GM10847 (cell line): Measurements from ENCODE around the gene CAMTA1.

Experiments used
- POLR2A ChIP-seq: IDR thresholded peaks from 2 replicates; pipeline ENCODE4 v1.6.1; 2011; ENCODE audit not compliant: insufficient read length; ENCODE audit errors: extremely low read depth

CAMTA1 gene

DNA sequence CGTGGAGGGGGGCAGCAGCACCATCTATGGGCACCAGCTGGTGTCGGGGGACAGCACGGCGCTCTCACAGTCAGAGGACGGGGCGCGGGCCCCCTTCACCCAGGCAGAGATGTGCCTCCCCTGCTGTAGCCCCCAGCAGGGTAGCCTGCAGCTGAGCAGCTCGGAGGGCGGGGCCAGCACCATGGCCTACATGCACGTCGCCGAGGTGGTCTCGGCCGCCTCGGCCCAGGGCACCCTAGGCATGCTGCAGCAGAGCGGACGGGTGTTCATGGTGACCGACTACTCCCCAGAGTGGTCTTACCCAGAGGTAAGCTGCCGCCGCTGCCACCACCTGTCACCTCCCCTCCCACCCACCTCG is 879.6 kb downstream of the CAMTA1 start:
- no peak for TF ChIP-seq POLR2A

DNA sequence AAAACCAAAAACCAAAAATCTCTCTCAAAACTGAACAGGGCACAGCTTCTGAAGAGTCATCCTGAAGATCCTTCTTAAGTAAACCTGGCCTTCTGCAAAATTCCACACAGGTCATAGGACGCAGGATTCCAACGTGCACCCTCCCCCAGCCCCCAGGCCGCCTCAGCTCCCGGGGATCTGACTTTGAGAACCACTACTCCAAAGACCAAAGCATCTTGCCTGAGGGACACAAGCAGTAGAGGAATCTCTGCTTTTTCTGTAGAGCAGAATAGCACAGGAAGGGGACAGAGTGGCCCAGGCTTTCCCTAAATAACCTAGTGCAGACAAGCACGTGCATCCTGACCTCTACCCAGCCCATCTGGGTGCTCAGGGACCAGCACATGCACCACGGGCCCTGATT is 881.0 kb downstream of the CAMTA1 start:
- no peak for TF ChIP-seq POLR2A

DNA sequence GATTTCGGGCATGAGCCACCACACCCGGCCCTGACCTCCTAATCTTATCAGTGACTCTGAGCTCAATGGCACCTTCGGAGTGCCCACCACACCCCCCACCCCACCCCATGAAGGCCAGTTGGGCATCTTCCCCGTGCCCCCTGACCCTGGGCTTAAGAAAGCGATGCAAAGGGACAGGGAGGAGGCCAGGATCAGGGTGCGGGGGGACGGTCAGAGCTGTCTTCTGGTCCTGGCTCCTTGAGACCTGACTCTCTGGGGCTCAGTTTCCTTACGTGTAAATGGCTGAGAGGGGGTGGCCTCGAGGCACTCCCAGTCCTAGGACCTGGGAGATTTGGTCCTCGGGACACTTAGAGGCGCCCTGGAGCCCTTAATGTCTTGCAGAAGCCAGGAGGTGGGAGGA is 881.9 kb downstream of the CAMTA1 start:
- TF ChIP-seq POLR2A: no peak

DNA sequence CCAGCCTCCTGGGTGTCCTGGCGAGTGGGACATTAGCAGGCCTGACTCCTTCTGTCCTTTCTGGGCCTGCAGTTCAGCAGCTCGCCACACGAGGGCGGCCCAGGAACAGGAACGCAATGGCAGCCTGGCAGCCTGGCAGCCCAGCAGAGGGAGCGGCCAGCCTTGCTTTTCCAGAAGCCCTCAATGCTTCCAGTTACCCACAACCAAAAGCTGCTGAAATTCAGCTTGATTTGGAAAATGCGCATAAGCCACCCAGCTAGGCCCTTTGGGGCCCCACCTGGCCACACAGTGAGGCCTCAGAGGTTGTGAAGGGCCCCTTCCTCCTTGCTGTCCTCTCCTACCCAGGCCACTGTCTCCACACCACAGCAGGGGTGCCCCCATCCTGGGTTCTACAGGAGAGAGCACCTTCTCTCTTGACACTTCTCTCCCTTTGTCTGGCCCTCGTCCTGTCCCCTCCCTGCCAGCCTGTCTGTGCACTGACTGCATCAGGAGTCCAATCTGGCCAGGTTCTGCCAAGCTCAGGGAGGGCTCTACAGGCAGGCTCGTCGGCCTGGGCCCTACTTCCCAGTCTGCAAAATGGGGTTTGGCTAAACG is 882.5 kb downstream of the CAMTA1 start:
- no peak for TF ChIP-seq POLR2A

DNA sequence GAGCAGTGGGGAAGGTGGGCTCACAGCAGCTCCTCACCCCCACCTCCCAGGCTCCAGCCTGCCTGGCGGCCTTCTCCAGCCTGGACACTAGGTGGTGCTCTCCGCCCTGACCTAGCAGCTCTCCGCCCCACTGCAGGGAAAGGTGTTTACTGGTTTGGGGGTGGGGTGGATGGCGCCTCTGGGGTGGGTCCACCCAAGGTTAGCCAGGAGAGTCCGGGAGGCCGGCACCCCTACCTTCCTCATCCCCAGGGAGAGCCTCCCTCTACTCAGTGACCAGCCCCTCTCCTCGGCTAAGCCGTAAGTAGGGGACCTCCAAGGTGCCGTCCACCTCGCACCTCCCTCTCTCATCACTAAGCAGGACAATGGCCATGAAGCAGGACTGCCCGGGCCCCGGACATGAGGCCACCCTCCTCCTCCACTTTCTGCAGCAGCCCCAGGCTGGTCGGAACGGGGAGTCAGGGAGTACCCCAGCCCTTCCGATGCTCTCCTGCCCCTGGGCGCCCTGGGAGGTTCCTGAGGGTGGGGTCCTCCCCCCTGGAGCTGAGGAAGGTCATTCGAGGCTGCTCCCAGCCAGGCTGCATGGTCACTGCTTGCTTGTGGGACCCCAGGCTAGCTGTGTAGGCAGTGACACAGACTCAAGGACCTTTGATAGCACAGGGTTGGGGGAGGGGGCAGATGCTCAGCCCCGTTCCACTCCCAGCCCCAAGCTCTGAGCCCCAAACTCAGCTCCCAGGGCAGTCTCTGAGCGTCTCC is 884.5 kb downstream of the CAMTA1 start:
- no peak for TF ChIP-seq POLR2A

DNA sequence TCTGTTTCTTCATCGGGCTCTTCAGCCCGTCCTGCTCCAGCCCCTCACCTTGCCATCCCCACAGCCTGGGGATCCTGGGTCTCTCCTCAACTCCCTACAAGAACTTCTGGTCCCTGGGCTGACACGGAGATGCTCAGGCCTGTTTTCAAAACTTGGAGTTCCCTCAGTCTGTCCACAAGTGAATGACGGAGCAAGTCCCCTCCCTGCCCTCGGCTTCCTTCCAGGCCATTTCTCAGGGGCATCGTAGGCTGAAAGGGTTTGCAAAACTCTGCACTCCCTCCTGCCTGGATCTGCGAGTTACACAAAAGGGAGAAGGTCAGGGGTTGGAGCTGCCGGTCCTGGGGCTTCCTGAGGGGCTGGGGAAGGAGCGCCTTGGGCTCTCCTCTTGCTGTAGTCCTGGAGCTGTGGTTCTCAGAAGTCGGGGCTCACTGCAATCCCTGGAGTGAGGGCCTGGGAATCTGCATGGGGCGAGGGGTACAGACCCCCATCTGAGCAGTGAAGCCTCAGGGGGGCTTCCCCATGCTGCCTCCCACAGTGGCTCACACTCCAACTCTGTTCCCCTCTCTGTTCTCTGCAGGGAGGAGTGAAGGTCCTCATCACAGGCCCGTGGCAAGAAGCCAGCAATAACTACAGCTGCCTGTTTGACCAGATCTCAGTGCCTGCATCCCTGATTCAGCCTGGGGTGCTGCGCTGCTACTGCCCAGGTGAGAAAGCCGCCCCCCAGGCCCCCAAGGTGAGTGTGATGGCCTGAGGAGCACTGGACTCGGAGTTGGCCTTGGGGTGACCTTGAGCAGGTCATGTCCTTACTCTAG is 885.3 kb downstream of the CAMTA1 start:
- no peak for TF ChIP-seq POLR2A

DNA sequence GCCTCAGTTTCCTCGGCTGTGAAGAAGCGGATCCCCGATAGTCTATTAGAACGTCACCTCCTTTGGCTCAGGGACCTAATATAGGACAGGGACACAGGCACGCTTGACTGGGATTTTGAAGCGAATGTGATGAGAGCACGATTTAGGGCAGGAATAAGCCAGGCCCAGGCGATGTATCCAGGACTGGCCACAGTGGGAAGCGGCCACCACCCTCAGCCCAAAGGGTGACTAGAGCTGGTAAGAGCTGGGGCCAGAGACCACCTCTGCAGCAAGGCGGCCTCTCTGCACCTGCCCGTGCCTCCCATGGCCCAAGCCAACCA is 885.9 kb downstream of the CAMTA1 start:
- no peak for TF ChIP-seq POLR2A

DNA sequence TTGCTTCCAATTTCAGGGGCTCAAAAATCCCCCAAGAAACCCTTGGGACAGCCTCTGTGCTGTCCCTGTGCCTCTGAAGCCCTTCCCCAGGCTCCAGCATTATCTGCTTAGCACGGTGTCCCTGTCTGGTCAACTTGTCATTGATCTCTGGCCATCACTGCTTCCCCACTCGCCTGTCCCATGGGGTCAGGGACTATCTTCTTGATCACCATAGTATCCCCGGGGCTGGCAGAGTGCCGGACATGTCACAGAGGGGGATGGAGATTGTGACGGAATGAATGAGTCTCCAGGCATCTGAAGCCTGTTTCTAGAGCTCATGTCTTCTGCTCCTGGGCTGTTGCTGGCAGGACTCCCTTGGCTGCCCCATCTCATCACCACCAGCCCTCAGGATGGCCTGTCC is 886.4 kb downstream of the CAMTA1 start:
- TF ChIP-seq POLR2A: no peak

DNA sequence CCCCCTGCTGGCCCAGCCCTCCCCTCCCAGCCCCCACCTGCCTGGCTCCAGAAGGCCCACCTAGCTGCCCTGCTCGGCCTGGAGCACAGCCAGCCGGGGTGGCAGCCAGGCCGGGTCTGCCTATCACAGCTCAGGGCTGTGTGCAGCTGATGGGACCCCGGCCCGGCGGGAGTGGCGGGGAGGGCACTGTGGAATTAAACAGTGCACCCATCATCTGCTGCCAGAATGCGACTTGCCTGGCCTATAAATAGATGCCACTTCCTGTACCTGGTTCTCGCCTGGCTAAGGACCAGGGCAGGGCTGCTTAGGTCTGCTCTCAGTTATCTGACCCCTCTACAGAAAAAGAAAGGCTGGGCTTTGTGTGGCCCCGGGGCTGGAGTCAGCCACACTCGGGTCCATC is 887.6 kb downstream of the CAMTA1 start:
- TF ChIP-seq POLR2A: no peak

DNA sequence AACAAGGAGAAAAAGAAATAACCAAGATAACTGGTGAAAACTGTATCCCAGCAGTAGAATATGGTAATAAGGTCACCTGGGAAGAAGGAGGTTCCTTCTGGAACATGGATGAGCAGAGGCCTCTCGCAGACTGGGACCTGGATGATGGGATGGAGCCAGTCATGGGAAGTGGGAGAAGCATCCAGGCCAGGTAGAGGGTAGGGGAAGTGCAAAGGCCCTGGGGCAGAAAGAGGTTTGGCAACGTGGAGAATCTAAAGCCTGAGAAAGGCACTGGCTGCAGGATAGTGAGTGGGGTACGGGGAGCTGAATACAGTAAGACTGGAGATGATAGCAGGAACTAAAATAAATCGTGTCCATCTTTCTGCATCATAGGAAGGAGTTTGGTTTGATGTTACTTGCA is 889.7 kb downstream of the CAMTA1 start:
- no peak for TF ChIP-seq POLR2A

DNA sequence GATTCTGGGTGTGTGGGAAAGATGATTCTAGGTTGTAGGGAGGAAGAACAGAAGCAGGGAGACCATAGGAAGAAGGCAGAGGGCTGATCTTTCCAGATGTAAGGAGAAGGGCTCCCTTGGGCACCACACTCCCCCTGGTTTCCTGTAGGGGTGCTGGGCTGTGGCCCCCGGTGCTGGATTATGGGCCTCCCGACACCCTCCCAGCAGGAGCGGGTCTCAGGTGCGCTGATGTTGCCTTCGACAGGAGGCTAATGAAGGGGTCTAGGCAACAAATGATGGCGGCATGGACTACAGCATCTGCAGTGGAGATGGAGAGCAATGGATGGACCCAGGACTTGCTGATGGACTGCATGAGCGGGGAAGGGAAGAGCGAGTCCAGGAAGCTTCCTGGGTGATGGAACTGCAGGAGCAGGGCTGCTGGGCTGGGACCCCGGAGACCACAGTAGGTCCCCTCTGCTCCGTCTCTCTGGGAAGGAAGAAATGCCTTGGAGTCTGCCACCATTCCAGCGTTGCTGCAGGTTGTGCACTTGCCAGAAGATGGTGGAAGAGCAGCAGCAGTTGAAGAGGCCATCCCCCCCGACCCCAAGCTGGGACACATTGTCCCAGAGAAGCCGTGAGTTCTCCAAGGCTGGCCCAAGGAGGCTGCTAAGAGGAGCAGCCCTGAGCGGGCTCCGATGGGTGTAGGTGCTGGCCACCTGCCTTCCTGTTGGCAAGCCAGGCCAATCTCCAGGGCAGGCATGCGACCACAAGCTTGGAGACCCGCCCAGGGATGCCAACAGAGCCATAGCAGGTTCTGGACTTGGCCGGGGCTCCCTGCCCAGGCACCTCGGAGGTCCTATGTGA is 890.4 kb downstream of the CAMTA1 start:
- TF ChIP-seq POLR2A: no peak

DNA sequence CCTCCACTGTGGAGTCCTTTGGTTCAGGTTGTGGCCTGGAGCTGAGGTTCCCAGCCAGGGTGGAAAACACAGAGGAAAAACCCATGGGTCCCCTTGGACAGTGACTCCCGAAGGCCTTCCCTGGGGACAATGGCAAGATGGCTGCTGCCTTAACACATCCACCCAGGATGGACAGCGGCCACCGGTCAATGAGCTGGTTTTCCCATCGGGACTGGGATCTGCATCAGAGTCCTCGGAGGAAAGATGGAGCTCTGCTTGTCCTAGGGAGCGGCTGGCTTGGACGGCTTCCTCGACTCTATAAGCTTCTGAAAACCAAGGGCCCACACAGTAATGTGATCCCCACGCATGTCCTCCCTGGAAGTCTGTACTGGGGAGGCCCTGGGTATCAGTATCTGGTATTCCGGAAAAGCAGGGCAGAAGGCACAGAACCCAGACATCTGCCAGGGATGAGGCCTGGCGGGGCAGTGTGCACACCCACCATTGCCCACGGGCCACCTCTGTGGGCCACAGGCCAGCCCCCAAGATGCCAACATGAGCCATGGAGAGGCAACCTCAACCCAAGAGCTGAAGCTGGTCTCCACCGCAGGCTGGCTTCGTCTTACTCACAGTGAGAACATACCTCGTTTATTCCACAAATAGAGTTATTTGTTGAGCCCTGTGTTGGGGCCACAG is 891.2 kb downstream of the CAMTA1 start:
- TF ChIP-seq POLR2A: no peak

DNA sequence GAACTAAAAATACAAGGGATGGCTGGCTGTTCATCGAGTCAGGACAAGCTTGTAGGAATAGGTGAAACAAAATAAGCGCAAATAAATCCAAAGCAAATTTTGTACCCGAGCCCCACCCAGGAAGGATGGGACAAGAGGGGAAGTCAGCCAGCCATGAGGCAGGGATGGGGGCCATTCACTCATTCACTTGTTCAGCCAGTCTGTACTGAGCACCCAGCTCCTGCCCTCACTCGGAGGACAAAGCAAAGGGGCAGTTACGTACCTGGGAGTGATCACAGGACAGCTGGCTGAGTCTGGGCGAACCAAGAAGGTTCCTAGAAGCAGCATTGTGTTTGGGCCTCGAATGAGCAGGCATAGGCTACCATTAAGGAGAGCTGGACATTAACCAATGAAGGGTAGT is 891.9 kb downstream of the CAMTA1 start:
- TF ChIP-seq POLR2A: no peak

DNA sequence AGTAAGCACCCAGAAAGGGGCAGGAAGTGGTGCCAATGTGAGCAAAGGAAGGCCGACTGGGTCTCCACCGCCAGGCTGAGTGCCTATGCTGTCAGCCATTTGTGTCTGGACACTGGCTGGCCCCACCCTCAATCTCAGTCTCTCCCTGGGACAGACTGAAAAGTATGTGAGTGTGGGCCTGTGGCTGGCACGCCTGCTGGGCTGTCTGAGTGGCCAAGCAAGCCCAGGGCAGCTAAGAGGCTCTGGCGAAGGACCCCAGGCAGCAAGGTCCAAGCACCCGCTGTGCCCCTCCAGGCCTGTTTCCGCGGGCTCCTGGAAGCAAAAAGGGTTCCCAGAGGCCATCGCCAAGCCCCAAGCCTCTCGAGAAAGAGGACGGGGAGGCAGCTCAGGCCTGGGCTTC is 892.6 kb downstream of the CAMTA1 start:
- TF ChIP-seq POLR2A: no peak

DNA sequence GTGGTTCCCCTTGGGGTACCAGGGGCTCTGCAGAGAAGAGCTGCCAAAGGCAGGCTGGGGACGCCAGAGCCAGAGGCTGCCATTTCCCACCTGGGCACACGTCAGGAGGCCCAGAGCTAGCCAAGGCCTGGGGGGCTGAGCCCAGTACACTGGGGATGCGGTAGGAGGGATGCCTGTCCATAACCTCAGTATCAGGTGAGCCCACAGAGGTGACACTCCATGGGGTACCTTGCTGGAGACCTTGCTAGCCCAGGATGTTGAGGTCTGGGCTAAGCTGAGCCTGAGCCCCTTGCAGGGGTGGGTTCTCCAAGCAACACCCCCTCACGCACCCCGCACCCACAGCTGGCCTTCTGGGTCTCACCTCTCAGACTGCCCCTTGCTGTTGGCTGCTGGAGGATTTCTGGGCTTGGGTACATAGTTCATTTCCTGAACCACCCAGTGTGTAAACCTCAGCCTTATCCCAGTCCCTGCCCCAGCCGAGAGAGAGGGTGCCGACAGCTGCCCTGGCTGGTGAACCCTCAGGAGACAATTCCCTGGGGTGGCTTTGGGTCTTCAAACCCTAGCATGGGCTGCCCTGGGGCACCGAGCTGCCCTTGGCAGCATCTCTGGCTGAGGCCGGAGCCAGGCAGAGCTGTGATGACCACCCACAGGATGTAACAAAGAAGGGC is 893.4 kb downstream of the CAMTA1 start:
- no peak for TF ChIP-seq POLR2A
